Duodenal mucosa (tissue), 2 donors: ENCODE results near the gene CHST10.
"Not testable (repeated sequence)": the region's sequence is repeated elsewhere in the genome, so short reads cannot be mapped to it uniquely, and the experiment has no call there.

Experiments
- H3K27ac ChIP-seq: one replicate; pipeline ENCODE4 v1.7.0; 2013; ENCODE audit warnings: low read depth, low read length
- H3K27me3 ChIP-seq, 2 donors: one replicate each; pipeline ENCODE4 v1.7.0; 2013; ENCODE audit warnings: low read length in 2 of 2, control low read depth in 1 of 2; ENCODE audit not compliant: insufficient read depth in 2 of 2, control insufficient read depth in 1 of 2
- H3K36me3 ChIP-seq, 2 donors: one replicate each; pipeline ENCODE4 v1.7.0; 2013; ENCODE audit warnings: low read length in 2 of 2, control low read depth in 1 of 2; ENCODE audit not compliant: insufficient read depth in 2 of 2, control insufficient read depth in 1 of 2
- H3K4me1 ChIP-seq, 2 donors: one replicate each; pipeline ENCODE4 v1.7.0; 2013; ENCODE audit warnings: low read length in 2 of 2, control low read depth in 1 of 2; ENCODE audit not compliant: insufficient read depth in 2 of 2, control insufficient read depth in 1 of 2
- H3K4me3 ChIP-seq, 2 donors: one replicate each; pipeline ENCODE4 v1.7.0; 2013; ENCODE audit warnings: low read length in 2 of 2, low read depth in 1 of 2
- H3K9ac ChIP-seq, 2 donors: one replicate each; pipeline ENCODE4 v1.7.0; 2013; ENCODE audit warnings: low read length in 2 of 2, low read depth in 1 of 2
- H3K9me3 ChIP-seq, 2 donors: one replicate each; pipeline ENCODE4 v1.7.0; 2013; ENCODE audit warnings: low read length in 2 of 2, control low read depth in 1 of 2; ENCODE audit not compliant: control insufficient read depth in 1 of 2

CHST10 gene

GRCh38 chr2:100381240-100381639, 36.2 kb downstream of the CHST10 start:
- Histone ChIP-seq H3K4me1 (no peaks in the 10 kb centered on the region), H3K27me3 (no peaks in the 10 kb centered on the region), H3K27ac (no peak overlapping the region), H3K36me3 (no peaks in the 10 kb centered on the region), H3K9me3 (no peaks in the 10 kb centered on the region), H3K4me3 (no peak overlapping the region), H3K9ac (no peak overlapping the region)

GRCh38 chr2:100380681-100381080, 36.8 kb downstream of the CHST10 start:
- H3K9ac ChIP-seq, result no peak overlapping the region
- no peak overlapping the region for H3K4me3 ChIP-seq
- H3K4me1 ChIP-seq, result no peaks in the 10 kb centered on the region
- no peaks in the 10 kb centered on the region for H3K9me3 ChIP-seq
- H3K36me3 ChIP-seq, result no peaks in the 10 kb centered on the region
- no peaks in the 10 kb centered on the region for H3K27me3 ChIP-seq
- H3K27ac ChIP-seq, result no peak overlapping the region

- Histone ChIP-seq H3K27ac (no peak overlapping the region), H3K4me1 (no peaks in the 10 kb centered on the region), H3K36me3 (no peaks in the 10 kb centered on the region), H3K27me3 (no peaks in the 10 kb centered on the region), H3K4me3 (no peak overlapping the region), H3K9me3 (peaks cover 0 to 3% of the 10 kb centered on the region in 2 donors), H3K9ac (no peak overlapping the region)
These were observed 40.6 kb downstream of the CHST10 start for GRCh38 chr2:100376836-100377235.

GRCh38 chr2:100367163-100367562, 50.3 kb downstream of the CHST10 start:
- no peak overlapping the region for H3K4me3 ChIP-seq
- no peaks in the 10 kb centered on the region for H3K36me3 ChIP-seq
- H3K4me1 ChIP-seq, result no peaks in the 10 kb centered on the region
- peaks cover 2 to 17% of the 10 kb centered on the region in 2 donors for H3K9me3 ChIP-seq
- H3K9ac ChIP-seq, result no peak overlapping the region
- no peaks in the 10 kb centered on the region for H3K27me3 ChIP-seq
- H3K27ac ChIP-seq, result no peak overlapping the region

- Histone ChIP-seq H3K27ac (no peak overlapping the region), H3K9me3 (peaks cover 2 to 8% of the 10 kb centered on the region in 2 donors), H3K27me3 (no peaks in the 10 kb centered on the region), H3K4me3 (no peak overlapping the region), H3K36me3 (no peaks in the 10 kb centered on the region), H3K9ac (no peak overlapping the region), H3K4me1 (no peaks in the 10 kb centered on the region)
These were observed 52.0 kb downstream of the CHST10 start for GRCh38 chr2:100365434-100365833.

- not testable (repeated sequence) for H3K27ac ChIP-seq, H3K36me3 ChIP-seq, H3K4me3 ChIP-seq, H3K9ac ChIP-seq, H3K9me3 ChIP-seq, H3K4me1 ChIP-seq, H3K27me3 ChIP-seq
These were observed 55.2 kb downstream of the CHST10 start for GRCh38 chr2:100362269-100362668.

GRCh38 chr2:100359576-100359975, 57.9 kb downstream of the CHST10 start:
- H3K9me3 ChIP-seq, result no peaks in the 10 kb centered on the region
- no peak overlapping the region for H3K9ac ChIP-seq
- H3K4me3 ChIP-seq, result no peak overlapping the region
- H3K4me1 ChIP-seq, result no peaks in the 10 kb centered on the region
- no peak overlapping the region for H3K27ac ChIP-seq
- H3K27me3 ChIP-seq, result no peaks in the 10 kb centered on the region
- no peaks in the 10 kb centered on the region for H3K36me3 ChIP-seq

GRCh38 chr2:100358554-100358953, 58.9 kb downstream of the CHST10 start:
- no peaks in the 10 kb centered on the region for H3K9me3 ChIP-seq
- no peak overlapping the region for H3K4me3 ChIP-seq
- H3K27me3 ChIP-seq, result no peaks in the 10 kb centered on the region
- H3K36me3 ChIP-seq, result no peaks in the 10 kb centered on the region
- H3K27ac ChIP-seq, result no peak overlapping the region
- no peak overlapping the region for H3K9ac ChIP-seq
- no peaks in the 10 kb centered on the region for H3K4me1 ChIP-seq

GRCh38 chr2:100352521-100352920, 64.9 kb downstream of the CHST10 start:
- Histone ChIP-seq H3K36me3 (no peaks in the 10 kb centered on the region), H3K4me1 (no peaks in the 10 kb centered on the region), H3K9ac (no peak overlapping the region), H3K9me3 (no peaks in the 10 kb centered on the region), H3K27ac (no peak overlapping the region), H3K27me3 (peaks cover 0 to 2% of the 10 kb centered on the region in 2 donors), H3K4me3 (no peak overlapping the region)

- Histone ChIP-seq H3K4me3 (no peak overlapping the region), H3K36me3 (no peaks in the 10 kb centered on the region), H3K9ac (no peak overlapping the region), H3K9me3 (no peaks in the 10 kb centered on the region), H3K27me3 (peaks cover 0 to 2% of the 10 kb centered on the region in 2 donors), H3K4me1 (no peaks in the 10 kb centered on the region), H3K27ac (no peak overlapping the region)
These were observed 66.7 kb downstream of the CHST10 start for GRCh38 chr2:100350661-100351185.

- not testable (repeated sequence) for H3K36me3 ChIP-seq, H3K27ac ChIP-seq, H3K4me3 ChIP-seq, H3K27me3 ChIP-seq, H3K9ac ChIP-seq, H3K4me1 ChIP-seq, H3K9me3 ChIP-seq
These were observed 72.3 kb downstream of the CHST10 start for GRCh38 chr2:100345144-100345543.
